GM21723 (cell line): ENCODE data around the gene EYS.
A peak's percentile ranks its signal among the peaks of the same experiment; 100 is the strongest.

Source experiments
- ATAC-seq: cut with Tn5 transposase; IDR thresholded peaks from one replicate; pipeline ENCODE4 v1.9.1; 2021; ENCODE audit warnings: mild to moderate bottlenecking, moderate library complexity; ENCODE audit not compliant: unreplicated experiment

Gene EYS

DNA sequence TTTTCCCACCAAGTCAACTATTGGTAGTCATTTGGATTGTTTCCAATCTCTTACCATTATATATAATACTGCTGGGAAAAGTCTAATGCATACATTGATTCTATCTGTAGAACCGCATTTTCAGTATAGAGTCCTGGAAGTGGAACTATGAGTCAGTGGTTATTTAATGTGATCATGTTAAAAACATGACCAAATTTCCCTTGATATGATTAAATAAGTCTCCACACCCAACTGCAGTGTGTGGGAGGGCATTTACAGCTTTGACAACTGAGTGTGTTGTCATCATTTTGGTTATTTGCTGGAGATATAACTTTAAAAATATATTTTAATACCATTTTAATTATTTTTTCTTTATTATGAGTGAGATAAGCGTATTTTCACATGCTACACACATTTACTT is 1027.6 kb downstream of the EYS start:
- ATAC-seq = no peak

DNA sequence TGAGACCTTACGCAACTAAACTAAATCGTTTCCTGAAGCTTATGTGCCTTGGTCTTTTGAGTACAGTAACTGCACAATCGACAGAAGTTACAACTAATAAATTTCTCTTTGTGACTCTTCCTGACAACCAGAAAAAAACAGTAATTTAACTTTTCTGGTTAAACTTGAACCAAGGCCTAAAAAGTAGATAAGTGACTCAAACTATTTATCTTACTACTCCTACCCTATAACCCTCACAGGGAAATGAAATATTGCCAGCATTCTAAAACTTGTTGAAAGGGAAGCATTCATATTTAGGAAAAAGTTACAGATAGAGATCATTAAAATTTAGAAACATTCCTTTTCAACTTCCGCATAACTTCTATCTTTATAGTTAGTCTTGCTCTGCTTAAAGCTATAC is 1034.4 kb downstream of the EYS start:
- ATAC-seq = no peak

DNA sequence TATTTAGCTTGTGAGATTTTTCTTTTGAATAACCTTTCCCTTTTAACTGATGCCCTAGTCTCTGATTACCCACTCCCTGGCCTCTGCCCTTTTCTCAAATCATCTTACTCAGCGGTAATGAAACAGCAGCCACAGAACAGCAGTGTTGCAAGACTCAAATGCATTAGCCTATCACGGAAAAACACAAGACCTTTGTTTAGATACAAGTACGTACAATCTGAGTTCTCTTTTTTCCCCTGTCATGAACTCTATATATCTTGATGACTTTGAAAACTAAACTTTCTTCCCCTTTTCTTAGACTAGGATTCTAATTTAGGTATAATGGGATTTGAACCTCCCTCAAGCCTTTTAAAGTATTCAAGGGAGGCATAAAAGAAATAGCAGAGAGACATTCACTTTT is 1034.9 kb downstream of the EYS start:
- ATAC-seq = no peak

DNA sequence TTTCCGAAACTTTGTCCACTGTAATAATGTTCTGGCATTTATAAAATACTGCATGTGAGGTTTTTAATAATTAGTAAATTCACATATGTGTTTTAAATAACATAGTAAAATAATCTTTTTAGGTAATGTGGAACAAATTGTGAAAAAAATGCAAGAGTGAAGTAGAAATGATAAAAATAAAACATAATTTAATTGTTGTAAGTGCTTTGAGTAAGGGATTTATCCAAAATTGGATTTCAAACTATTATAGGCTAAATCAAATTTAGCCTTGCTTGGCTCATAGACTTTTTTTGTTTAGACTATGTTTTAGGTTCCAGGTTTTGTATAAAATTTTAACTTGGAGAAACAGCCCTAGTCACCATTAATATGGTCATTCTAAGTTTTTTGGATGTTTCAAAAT is 1041.9 kb downstream of the EYS start:
- ATAC-seq = no peak

DNA sequence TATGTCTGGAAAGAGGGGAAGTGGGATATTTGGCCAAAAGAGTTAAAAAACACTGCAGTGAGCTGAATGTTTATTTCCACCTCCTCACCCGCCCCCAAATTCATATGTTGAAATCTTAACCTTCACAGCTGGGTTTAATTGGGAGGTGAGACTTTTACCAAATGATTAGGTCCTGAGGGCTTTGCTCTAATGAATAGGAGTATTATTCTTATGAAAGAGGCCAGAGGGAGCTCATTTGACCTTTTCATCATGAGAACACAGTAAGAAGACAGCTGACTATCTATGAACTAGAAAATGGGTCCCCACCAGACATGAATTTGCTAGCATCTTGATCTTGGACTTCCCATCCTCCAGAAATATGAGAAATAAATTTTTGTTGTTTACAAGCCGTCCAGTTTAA is 1042.5 kb downstream of the EYS start:
- ATAC-seq = no peak

DNA sequence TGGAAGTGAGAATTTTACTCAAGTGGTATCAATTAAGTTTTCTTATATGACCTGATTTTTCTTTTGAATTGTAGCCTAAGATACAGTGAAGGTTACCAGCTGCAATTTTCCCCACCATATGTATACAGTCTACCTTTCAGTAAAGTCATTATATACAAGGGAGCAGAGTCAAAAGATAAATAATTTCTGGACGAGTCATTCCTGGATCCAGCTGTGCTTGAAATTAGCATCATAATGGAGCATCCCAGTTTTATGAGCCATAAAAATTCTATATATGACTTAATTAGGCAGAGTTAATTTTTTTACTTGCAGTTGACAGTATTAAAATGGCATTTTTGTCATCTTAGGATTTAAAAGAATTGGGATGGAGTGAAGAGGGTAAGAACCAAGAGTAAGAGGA is 1063.0 kb downstream of the EYS start:
- ATAC-seq = no peak

DNA sequence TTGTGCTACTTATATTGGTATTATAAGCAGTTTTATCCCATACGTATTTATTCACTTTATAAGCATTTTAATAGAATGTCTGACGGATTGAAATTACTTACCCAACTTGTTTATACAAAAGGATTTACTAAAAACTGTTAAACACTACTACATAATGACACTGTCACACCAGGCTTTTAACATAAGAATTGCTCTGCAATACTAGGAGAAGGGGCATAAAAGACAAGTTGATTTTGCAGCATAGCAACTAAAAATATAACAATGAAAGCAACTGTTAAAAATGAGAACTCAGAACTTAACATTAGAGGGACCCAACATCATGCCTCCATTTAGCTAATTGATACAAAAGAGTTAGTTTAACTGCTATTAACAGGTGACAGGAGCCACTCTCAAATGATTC is 1076.1 kb downstream of the EYS start:
- no peak for ATAC-seq

DNA sequence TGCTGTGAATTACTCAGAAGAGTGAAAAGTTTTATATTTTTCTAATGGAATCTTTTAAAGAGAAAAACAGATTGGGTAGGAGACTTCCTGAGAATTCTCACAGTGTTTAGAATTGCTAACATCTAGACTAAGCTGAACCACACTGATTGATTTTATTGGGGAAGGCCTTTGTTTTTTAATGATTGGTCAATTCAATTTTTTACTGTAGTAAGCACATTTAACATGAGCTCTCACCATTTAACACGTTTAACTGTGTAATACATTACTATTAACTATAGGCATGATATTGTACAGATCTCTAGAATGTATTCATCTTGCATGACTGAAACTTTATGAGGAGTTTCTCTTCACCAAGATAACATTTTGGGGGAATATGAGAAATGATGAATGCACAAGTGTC is 1084.1 kb downstream of the EYS start:
- ATAC-seq = no peak

DNA sequence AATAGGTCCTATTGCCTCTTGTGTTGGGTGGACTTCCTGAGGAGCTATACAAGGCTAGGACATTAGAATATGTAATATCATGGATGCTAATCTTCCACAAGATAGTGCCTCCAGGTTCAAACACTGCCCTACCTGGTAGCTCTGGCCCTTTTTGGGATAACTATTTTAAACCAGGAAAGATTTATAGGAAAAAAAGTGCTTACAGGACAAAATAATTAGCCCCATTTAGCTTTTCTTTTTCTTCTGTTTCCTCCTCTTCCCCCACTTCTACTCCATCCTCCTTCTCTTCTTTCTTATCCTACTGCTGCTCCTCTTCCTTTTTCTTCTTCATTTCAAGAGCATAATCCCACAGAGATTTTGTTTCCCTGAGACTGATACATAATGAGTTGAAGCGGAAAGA is 1104.0 kb downstream of the EYS start:
- ATAC-seq = no peak

DNA sequence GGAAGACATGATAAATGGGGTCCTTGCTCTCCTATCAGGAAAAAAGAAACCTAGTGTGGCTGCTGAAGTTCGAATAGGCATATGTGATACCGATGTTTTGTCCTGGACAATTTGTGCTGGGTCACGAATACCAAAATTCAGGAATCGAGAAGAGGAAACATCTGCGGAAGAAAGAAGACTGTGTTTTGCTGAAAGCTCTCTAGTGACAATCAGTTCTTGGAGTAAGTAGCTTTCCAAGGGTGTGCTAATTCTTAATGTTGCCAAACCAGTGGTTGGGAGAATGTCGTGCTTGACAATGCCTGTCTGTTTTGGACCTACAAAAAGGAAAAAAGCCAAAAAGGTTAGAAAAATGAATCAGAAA is 1115.4 kb downstream of the EYS start:
- no peak for ATAC-seq

DNA sequence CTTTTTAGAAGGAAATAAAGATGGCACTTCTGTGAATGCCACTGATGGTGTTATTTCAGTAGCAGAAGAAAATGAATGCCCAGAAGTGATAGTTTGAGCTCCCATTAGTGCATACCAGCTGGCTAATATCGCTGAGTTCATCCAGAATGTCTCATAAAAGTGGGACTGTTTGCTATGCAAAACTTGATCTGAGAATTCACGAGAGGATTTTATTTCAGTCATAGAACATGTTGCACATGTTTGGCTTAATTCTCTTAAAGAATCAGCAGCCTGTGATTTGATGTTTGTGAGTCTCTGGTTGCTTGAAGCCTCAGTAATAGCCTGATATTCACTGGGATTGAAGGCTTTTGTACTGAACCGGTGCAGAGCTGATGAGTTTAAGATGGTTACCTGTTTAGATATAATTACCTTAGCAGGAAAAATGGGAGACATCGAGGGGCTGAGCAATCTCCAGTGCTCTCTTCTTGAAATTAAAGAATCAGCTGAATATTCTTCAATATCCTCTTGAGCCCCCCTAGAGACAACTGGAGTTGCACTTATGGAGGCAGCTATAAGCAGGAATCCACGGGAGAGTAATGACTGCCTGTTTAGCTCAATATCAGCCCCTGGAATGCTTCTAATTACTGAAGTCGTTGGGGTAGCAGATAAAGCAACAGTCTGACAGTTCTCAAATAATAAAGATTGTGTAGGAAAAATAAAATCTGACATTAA is 1115.9 kb downstream of the EYS start:
- no peak for ATAC-seq

DNA sequence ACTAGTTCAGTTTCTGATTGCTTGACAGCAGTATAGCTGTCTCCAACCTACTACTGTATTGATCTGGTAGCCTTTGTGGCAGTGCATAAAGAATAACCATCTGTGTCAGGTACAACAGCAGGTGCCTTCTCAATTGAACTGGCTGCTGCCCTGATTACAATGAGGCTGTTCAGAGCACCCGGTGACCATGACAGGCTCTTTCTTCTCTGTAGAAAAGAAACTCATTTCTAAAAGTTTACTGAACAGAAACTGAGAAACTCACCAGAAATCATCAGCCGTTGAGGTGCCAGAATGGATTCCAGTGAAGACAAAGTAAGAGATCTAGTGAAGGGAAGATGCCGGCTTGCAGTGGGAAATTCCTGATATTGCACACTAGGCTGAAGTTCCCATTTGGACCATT is 1117.1 kb downstream of the EYS start:
- ATAC-seq = no peak

DNA sequence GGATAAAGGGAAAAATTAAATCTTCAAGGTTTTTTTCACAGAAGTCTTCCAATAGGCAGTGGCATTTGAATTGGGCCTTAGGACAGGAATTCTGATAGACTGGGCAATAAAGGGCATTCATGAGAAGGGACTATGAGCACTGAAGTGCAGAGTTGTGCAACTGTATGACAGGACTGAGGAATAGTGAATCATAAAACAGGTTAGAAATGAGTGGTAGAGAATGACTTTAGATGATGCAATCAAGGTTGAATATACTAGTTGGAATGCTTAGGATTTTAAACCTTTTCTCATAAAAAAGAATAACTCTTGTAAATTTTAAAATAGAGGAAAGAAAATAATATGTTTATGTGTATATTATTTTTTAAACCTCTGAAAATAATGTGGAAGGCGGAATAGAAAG is 1126.7 kb downstream of the EYS start:
- no peak for ATAC-seq

DNA sequence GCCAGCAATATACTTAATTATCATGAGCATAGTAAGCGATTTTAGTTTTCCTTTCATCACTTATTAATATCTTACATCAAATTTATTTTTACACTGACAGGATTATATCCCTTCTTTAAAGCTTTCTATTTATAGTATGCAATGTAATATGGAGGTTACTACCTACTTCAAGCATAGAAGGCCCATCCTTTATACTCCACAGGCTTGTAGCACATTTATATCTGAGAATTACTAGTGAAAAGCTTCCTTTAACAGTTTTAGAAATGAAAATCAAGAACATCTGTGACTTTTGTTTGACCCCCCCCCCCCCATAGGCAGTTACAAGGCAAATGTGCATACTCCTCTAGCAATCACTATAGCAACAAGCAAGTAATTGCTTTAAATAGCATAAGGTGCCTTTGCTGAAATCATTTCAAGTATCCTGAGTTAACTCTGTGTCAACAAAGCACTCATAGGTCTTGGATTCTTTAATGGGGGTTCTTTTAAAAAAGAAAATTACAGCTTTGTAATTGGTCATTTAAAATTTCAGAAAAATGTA is 1153.7 kb downstream of the EYS start:
- no peak for ATAC-seq

DNA sequence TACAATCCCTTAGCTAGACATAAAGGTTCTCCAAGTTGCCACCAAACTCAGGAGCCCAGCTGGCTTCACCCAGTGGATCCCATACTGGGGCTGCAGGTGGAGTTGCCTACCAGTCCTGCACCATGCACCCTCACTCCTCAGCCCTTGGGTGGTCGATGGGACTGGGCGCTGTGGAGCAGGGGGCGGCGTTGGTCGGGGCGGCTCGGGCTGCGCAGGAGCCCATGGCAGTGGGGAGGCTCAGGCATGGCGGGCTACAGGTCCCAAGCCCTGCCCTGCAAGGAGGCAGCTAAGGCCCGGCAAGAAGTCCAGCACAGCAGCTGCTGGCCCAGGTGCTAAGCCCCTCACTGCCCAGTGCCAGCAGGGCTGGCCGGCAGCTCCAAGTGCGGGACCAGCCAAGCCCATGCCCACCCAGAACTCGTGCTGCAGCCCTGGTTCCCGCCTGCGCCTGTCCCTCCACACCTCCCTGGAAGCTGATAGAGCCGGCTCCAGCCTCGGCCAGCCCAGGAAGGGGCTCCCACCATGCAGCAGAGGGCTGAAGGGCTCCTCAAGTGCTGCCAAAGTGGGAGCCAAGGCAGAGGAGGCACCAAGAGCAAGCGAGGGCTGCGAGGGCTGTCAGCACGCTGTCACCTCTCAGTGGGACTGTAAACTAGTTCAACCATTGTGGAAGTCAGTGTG is 1159.3 kb downstream of the EYS start:
- no peak for ATAC-seq

DNA sequence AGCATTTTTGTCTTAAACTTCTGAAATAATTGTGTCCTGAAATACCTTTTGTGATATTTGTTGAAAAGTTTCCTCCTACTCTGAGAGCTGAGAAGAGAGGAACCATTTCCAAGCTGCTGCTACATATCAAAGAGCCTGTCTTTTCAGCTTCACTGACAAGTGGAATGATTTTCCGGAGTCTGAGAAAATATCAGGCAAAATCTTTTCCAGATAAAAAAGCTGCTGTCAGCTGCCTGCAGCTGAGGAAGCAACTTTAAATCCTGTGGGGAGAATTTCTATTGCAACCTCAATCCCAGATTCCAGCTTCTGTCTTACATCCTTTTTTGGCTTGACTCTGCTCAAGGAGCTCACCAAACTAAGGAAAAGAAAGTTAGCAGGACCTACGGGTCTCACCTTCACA is 1167.1 kb downstream of the EYS start:
- ATAC-seq = no peak

DNA sequence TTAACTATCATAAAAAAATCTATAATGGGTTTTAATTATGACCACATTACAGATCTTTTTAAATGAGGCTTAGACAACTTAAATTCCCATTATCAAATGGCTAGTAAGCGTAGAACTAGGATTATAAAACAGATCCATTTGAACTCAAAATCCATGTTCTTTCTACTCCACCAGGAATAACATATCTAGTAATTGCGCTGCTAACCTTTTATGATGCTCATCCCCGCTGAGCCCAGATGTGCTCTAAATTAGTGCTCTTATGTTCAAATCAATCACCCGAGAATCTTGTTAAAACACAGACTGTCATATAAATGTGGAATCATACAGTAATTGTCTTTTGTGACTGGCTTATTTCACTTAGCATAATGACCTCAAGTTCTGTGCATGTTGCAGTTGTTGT is 1168.3 kb downstream of the EYS start:
- ATAC-seq = no peak

DNA sequence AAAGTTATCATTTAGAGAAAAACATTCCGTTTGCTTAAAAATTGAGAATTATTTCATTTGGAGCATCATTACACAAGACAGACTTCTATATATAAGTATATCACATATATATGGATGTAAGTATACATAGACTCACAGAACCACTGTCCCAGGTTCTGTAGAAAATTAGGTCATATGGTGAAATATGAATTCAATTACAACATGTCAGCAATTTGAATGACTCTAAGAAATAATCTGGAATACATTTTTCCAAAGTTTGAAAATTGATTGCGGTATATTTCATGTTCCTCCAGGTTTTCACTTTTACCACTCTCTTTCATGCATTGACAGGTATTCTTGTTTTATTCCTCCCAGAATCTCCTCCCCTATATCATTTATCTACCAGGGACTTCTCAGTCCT is 1179.1 kb downstream of the EYS start:
- ATAC-seq = no peak

DNA sequence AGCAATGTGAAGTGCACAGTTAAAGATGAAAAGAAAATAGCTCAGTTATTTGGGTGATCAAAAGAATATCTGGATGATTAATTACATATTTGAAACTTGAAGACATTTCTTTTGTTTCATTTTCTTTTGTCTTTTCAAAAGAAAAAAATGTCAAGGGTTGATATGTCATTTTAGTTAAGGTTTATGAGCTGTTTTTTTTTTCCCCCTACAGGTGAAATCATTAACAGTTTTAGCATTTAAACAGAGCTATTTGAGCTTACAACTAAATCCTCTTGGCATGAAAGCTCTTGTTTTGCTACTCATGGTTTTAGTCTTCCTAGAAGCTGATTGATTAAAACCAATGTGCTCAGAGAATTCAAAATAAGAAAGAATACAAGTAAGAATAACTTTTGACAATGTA is 1184.2 kb downstream of the EYS start:
- no peak for ATAC-seq

DNA sequence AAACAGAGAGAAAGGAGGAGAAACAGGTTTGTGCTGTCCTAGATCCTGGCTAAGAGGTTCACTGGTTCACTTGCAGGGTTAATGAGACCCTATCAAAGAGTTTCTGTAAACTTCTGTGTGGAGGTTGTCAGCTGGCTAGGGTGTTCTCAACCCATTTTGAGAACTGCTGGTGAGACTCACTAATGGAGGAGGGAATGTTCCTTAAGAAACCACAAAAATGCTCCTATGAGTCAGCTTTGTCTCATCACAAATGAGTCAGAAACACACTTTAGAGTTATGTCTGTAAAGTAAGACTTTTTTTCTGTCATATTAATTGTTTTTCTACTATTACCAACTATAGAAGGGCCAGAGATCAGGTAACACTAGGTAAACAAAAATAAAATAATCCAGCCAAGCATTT is 1187.0 kb downstream of the EYS start:
- peak; percentile 51 for ATAC-seq

DNA sequence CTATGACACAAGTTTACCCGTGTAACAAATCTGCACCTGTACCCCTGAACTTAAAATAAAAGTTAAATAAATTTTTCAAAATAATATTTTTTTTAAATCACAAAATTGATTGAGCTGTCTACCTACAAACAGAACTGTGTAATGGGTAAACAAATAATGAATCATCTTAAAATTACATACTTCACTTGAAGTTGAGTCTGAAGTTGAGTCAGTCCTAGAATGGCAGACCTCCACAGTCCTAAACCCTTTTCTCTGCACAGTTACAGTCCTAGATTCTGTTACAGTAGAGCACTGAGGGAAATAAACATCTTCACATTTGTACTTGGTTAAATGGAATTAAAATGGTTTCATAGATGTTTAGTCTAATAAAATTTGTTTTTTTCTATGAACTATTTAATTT is 1190.6 kb downstream of the EYS start:
- ATAC-seq = no peak

DNA sequence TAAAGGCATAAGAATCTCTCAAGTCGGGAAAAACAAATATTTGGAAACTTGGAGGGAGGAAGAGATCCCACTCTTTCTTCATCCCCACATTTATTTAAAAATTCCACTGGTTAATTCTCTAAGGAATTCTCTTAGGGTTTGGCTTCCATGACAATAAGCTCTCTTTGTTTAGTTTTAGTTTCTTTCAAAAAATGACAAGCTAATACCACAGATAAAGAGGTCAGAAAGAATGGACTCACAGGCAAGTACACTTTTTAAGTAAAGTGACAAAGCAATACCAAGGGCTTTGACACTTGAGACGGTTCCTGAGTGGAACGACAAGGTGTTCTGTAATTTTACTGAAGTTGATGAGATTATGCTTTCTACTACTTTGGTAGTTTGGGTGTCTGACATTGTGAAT is 1199.4 kb downstream of the EYS start:
- no peak for ATAC-seq

DNA sequence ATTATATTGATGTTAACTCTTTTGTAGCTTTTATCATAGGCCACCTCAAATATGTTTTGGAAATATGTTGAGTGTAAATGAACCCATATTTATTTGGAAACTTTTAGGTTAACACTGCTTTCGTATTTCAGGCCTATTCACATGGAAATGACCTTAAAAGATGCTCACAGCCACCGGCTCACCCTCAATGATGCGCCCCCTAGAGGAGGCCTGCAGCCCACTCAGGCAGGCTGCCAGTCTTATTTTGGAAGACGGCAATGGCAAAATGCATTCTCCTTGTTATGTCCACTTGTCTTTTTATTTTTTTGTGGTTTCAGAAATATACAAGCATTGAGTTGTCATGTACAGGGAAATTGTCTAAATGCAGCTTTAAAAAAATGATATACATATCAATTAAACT is 1201.7 kb downstream of the EYS start:
- no peak for ATAC-seq
